Measurements from ENCODE around the gene MID1. TPM values are rescaled to one million over a fixed set of nuclear protein-coding genes. Genes with fewer than 3 reads are reported as not detected.

MID1 gene
- total RNA-seq, 1 donor from 2014 or later, result 48.1 TPM

GRCh38 chrX:10576186-10576585, 44.2 kb downstream of the MID1 start:
- Mint-ChIP-seq H3K27me3 (ENCODE audit: low read depth) (no peaks in the 10 kb centered on the region), H3K4me3 (no peak overlapping the region), H3K36me3 (ENCODE audit: low read depth) (peaks cover 5% of the 10 kb centered on the region), H3K27ac (ENCODE audit: unreplicated experiment) (no peak overlapping the region), H3K4me1 (peaks cover 51% of the 10 kb centered on the region), H3K9me3 (peaks cover 10% of the 10 kb centered on the region)
- DNase-seq (ENCODE audit: low read depth, low spot score), result no peak
- no peak for TF ChIP-seq CTCF (conservative IDR thresholded peaks at IDR 0.05)

- H3K9me3 Mint-ChIP-seq, result peaks cover 12% of the 10 kb centered on the region
- no peak overlapping the region for H3K4me3 Mint-ChIP-seq
- H3K27ac Mint-ChIP-seq (ENCODE audit: unreplicated experiment), result no peak overlapping the region
- H3K27me3 Mint-ChIP-seq (ENCODE audit: low read depth), result no peaks in the 10 kb centered on the region
- peaks cover 5% of the 10 kb centered on the region for H3K36me3 Mint-ChIP-seq (ENCODE audit: low read depth)
- H3K4me1 Mint-ChIP-seq, result peaks cover 54% of the 10 kb centered on the region
- TF ChIP-seq CTCF (conservative IDR thresholded peaks at IDR 0.05), result no peak
- DNase-seq (ENCODE audit: low read depth, low spot score), result no peak
Observed at GRCh38 chrX:10574663-10575062, 45.7 kb downstream of the MID1 start.

GRCh38 chrX:10571260-10571659, 49.1 kb downstream of the MID1 start:
- Mint-ChIP-seq H3K4me3 (no peak overlapping the region), H3K4me1 (peaks cover 43% of the 10 kb centered on the region), H3K9me3 (peaks cover 17% of the 10 kb centered on the region), H3K27me3 (ENCODE audit: low read depth) (no peaks in the 10 kb centered on the region), H3K36me3 (ENCODE audit: low read depth) (peaks cover 22% of the 10 kb centered on the region), H3K27ac (ENCODE audit: unreplicated experiment) (no peak overlapping the region)
- no peak for DNase-seq (ENCODE audit: low read depth, low spot score)
- TF ChIP-seq CTCF (conservative IDR thresholded peaks at IDR 0.05), result no peak

- TF ChIP-seq CTCF (conservative IDR thresholded peaks at IDR 0.05), result no peak
- DNase-seq (ENCODE audit: low read depth, low spot score), result no peak
- Mint-ChIP-seq H3K4me3 (no peak overlapping the region), H3K9me3 (peaks cover 17% of the 10 kb centered on the region), H3K27me3 (ENCODE audit: low read depth) (no peaks in the 10 kb centered on the region), H3K27ac (ENCODE audit: unreplicated experiment) (no peak overlapping the region), H3K4me1 (peaks cover 39% of the 10 kb centered on the region), H3K36me3 (ENCODE audit: low read depth) (peaks cover 22% of the 10 kb centered on the region)
Observed at GRCh38 chrX:10570601-10571000, 49.8 kb downstream of the MID1 start.

- Mint-ChIP-seq H3K4me1 (peaks cover 33% of the 10 kb centered on the region), H3K36me3 (ENCODE audit: low read depth) (peaks cover 22% of the 10 kb centered on the region), H3K27me3 (ENCODE audit: low read depth) (no peaks in the 10 kb centered on the region), H3K9me3 (peaks cover 12% of the 10 kb centered on the region), H3K4me3 (no peak overlapping the region), H3K27ac (ENCODE audit: unreplicated experiment) (peak overlapping the region; percentile 81)
- no peak for DNase-seq (ENCODE audit: low read depth, low spot score)
- TF ChIP-seq CTCF (conservative IDR thresholded peaks at IDR 0.05), result no peak
Observed at GRCh38 chrX:10569946-10570345, 50.4 kb downstream of the MID1 start.

- H3K36me3 Mint-ChIP-seq (ENCODE audit: low read depth), result peaks cover 19% of the 10 kb centered on the region
- no peak for DNase-seq (ENCODE audit: low read depth, low spot score)
- no peak for TF ChIP-seq CTCF (conservative IDR thresholded peaks at IDR 0.05)
- H3K27me3 Mint-ChIP-seq (ENCODE audit: low read depth), result no peaks in the 10 kb centered on the region
- no peak overlapping the region for H3K4me3 Mint-ChIP-seq
- no peak overlapping the region for H3K27ac Mint-ChIP-seq (ENCODE audit: unreplicated experiment)
- peaks cover 9% of the 10 kb centered on the region for H3K9me3 Mint-ChIP-seq
- H3K4me1 Mint-ChIP-seq, result peaks cover 33% of the 10 kb centered on the region
Observed at GRCh38 chrX:10568428-10568827, 52.0 kb downstream of the MID1 start.

Measured in neural crest cell (in vitro differentiated cells).